ENCODE data around the gene TRABD2B.

GRCh38 chr1:47993881-47994625 lies 3.1 kb downstream of the TRABD2B start:
- TF ChIP-seq, protein P1, sequence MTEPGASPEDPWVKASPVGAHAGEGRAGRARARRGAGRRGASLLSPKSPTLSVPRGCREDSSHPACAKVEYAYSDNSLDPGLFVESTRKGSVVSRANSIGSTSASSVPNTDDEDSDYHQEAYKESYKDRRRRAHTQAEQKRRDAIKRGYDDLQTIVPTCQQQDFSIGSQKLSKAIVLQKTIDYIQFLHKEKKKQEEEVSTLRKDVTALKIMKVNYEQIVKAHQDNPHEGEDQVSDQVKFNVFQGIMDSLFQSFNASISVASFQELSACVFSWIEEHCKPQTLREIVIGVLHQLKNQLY (CRISPR knock-in tag; IDR thresholded peaks at IDR 0.05) = no peak
- TF ChIP-seq CTCF (IDR thresholded peaks at IDR 0.05) (no peak), JUN (CRISPR knock-in tag; IDR thresholded peaks at IDR 0.05) (no peak), NFYB (CRISPR knock-in tag; conservative IDR thresholded peaks at IDR 0.05; ENCODE audit: low read depth) (no peak), ZNF671 (CRISPR knock-in tag; IDR thresholded peaks at IDR 0.05) (no peak), NR1H2 (CRISPR knock-in tag; IDR thresholded peaks at IDR 0.05) (no peak), USF2 (CRISPR knock-in tag; IDR thresholded peaks at IDR 0.05) (no peak), TEAD1 (CRISPR knock-in tag; IDR thresholded peaks at IDR 0.05) (no peak)
- TF ChIP-seq, protein P2, sequence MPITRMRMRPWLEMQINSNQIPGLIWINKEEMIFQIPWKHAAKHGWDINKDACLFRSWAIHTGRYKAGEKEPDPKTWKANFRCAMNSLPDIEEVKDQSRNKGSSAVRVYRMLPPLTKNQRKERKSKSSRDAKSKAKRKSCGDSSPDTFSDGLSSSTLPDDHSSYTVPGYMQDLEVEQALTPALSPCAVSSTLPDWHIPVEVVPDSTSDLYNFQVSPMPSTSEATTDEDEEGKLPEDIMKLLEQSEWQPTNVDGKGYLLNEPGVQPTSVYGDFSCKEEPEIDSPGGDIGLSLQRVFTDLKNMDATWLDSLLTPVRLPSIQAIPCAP (CRISPR knock-in tag; IDR thresholded peaks at IDR 0.05) = no peak

Data from WTC11 (cell line).